Skin epidermis (tissue), 12 donors: ENCODE measurements around the gene NFATC3.
"Not testable (repeated sequence)": the region's sequence is repeated elsewhere in the genome, so short reads cannot be mapped to it uniquely, and the experiment has no call there.

Experiments used
- H3K27ac ChIP-seq, 21 experiments: fragments of 200-600 bp; sonication (generic) in 11 of 21; one replicate each; pipeline ENCODE4 v1.5.0; 2020; ENCODE audit warnings: mild to moderate bottlenecking in 3 of 21, inconsistent platforms in 2 of 21, moderate library complexity in 2 of 21
- H3K4me3 ChIP-seq, 7 experiments: fragments of 200-600 bp; sonication (generic) in 2 of 7; one replicate each; pipeline ENCODE4 v1.5.0; 2020; ENCODE audit warnings: inconsistent platforms in 2 of 7, mild to moderate bottlenecking in 2 of 7, moderate library complexity in 1 of 7

The NFATC3 gene

DNA sequence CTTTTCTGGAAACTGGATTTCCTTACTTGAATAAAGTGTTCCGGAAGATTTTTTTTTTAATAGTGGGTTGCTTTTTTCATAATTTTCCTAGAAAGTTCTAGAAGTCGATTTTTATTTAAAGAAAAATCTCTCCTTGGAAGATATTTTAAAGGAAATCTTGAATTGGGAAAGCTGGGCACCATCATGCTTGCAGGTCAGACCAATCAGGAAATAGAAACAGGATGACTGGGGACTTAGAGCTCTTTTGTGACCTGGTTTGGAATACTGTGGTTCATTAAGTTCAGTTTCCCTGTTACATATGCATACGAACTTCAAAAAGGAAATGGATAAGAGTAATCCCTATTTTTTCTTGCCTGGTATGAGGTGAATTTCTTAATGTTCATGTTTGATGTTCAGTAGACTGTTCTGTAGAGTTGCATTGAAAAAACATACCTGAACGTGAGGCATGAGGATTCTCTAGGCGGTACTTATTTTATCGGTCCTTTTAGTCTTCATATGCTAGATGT lies 1.2 kb downstream of the NFATC3 start:
- Histone ChIP-seq H3K27ac (peak overlapping the region; percentile 53 to 98 (median 91)), H3K4me3 (peak overlapping the region; percentile 81 to 96 (median 89))

- Histone ChIP-seq H3K27ac (peak overlapping the region in 14 of 21 experiments; percentile 1 to 98 (median 92)), H3K4me3 (peak overlapping the region; percentile 81 to 96 (median 89))
Observed at GRCh38 chr16:68086860-68087268, 1.7 kb downstream of the NFATC3 start.

DNA sequence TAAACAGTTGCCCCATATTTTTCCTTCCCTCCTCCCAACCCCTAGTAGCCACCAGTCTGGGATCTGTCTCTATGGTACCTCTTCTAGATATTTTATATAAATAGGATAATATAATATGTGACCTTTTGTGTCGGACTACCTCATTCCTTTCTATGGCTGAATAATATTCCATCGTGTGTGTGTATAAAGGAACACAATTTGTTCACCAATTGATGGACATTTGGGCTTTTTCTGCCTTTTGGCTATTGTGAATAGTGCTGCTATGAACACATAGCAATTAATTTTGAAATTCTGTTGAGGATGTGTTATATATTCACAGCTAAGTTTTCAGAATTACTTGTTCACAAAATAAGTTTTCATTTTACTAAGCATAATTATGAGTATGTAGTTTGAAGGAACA lies 2.5 kb downstream of the NFATC3 start:
- Histone ChIP-seq H3K4me3 (peak overlapping the region in 1 of 7 experiments; percentile 87), H3K27ac (peak overlapping the region in 5 of 21 experiments; percentile 88 to 98 (median 93))

DNA sequence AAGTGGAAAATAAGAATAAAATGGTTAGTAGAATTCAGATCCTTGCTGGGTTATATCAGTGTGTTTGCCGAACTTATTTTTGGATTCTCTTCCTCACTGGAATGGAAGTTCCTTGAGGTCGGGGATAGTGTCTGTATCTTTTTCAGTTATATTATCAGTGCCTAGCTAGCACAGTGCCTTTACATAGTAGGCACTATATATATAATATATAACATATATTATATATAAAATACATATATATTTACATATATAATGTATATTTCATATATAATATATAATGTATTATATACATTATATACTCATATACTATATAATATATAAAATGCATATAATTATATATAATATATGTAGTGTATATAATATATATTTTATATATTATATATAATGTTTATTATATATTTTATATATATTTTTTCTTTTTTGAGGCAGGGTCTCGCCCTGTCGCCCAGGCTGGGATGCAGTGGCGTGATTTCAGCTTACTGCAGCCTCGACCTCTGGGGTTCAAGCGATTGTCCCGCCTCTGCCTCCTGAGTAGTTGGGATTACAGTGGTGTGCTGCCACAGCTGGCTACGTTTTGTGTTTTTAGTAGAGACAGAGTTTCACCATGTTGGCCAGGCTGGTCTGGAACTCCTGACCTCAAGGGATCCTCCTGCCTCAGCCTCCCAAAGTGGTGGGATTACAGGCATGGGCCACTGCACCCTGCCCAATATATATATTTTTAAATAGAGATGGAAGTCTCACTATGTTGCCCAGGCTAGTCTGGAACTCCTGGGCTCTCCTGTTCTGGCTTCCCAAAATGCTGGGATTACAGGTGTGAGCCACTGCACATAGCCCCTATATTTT lies 3.2 kb downstream of the NFATC3 start:
- Histone ChIP-seq H3K4me3 (no peak overlapping the region), H3K27ac (no peak overlapping the region)

DNA sequence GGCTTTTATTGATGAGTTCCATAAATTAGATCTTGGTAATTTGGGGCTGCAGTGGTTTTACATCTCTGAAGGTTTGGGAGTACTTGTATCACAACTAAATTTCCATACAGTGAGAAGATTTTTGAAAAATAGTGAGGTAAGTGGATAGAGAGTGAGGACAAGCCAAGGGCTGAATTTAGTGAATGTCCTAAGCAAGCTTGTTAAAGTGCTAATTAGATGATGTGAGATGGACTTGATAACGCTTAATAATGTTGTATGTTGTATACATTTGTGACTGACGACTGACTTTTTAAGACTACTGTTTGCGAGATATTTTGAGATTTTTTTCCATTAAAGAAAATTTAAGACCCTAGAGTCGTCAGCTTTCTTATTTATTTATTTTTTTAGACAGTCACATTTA lies 3.9 kb downstream of the NFATC3 start:
- Histone ChIP-seq H3K4me3 (no peak overlapping the region), H3K27ac (no peak overlapping the region)

- Histone ChIP-seq H3K27ac (peak overlapping the region in 1 of 21 experiments; percentile 30), H3K4me3 (no peak overlapping the region)
Observed at GRCh38 chr16:68090130-68090529, 5.0 kb downstream of the NFATC3 start.

GRCh38 chr16:68090533-68090932 lies 5.4 kb downstream of the NFATC3 start:
- peak overlapping the region in 4 of 21 experiments; percentile 11 to 49 (median 28) for H3K27ac ChIP-seq
- no peak overlapping the region for H3K4me3 ChIP-seq

DNA sequence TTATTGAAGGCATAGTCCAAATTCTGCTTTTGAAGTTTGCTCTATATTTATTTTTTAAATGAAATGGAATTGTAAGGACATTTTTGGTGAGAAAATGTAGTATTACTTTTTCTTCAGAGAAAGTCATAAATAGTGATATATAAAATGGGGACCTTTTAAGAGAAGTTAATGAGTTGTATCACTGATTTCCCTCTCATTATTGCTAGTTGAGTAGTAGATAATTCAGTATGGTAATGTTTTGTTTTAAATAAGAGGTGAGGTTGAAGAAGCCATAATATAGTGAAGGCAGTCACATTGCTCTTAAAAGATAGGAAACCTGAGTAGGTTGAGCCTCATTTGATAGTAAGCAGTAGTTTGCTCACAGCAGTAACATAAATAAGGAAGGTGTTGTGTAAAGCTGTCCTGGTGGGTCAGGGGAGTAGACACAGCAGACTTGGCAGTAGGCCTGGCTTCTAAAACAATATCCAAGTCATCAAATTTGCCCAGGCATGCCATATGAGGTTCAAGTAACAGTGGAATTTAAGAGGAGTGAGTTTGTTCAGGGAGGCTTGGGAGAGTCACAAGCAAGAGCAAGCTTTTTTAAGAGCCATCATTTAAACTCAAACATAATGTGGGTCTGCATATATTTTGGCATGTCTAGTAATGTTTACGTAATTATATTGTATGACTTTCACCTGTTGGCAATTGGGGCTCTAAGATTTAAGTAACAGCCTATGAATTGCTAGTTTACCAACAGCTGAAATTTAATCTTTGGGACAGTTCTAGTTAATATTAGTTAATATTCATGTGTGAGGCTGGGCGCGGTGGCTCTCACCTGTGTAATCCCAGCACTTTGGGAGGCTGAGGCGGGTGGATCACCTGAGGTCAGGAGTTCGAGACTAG lies 6.5 kb downstream of the NFATC3 start:
- H3K27ac ChIP-seq, result peak overlapping the region in 11 of 21 experiments; percentile 2 to 52 (median 41)

GRCh38 chr16:68092275-68092674 lies 7.1 kb downstream of the NFATC3 start:
- peak overlapping the region in 9 of 21 experiments; percentile 2 to 52 (median 41) for H3K27ac ChIP-seq
- not testable (repeated sequence) for H3K4me3 ChIP-seq

More for the DNA sequence above, 6.5 kb downstream of the NFATC3 start:
- no peak overlapping the region for H3K4me3 ChIP-seq

- Histone ChIP-seq H3K27ac (peak overlapping the region in 3 of 21 experiments; percentile 8 to 28 (median 21)), H3K4me3 (no peak overlapping the region)
Observed at GRCh38 chr16:68093816-68094613, 8.8 kb downstream of the NFATC3 start.

DNA sequence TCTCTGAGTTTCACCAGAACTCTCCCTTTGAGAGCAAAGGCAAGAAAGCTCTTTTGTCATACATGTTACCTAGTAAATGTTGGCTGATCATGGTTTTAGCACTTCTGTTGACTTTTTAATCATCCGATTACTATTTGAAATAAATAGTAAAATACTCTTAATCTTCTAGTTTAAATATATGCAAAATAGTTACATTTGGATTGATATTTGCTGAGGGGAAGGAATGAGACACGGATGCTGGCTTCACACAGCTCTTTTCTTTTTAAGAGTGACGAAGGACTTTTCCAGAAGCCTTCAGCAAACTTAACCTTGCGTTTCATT lies 9.4 kb downstream of the NFATC3 start:
- H3K27ac ChIP-seq, result peak overlapping the region in 1 of 21 experiments; percentile 21

DNA sequence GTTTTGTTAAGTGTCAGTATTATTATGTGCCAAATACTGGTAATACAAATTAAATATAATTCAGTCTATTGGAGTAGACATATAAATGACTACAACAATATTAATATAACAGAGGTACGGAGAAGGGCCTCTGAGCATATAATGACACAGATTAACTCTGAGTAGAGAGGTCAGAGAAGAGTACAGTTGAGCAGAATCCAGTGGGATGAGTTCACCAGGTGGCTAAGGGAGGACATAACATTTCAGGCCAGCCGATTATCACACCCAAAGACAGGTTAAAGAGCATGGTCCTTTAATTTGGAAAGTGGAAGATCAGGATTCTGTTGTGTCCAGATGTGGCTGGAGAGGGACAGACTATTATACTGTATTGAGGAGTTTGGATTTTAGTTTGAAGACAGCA lies 11.3 kb downstream of the NFATC3 start:
- no peak overlapping the region for H3K27ac ChIP-seq
- no peak overlapping the region for H3K4me3 ChIP-seq

More for the DNA sequence above, 9.4 kb downstream of the NFATC3 start:
- H3K4me3 ChIP-seq, result no peak overlapping the region

- Histone ChIP-seq H3K27ac (no peak overlapping the region), H3K4me3 (no peak overlapping the region)
Observed at GRCh38 chr16:68097088-68097487, 11.9 kb downstream of the NFATC3 start.

GRCh38 chr16:68097895-68098294 lies 12.7 kb downstream of the NFATC3 start:
- Histone ChIP-seq H3K27ac (no peak overlapping the region), H3K4me3 (no peak overlapping the region)

GRCh38 chr16:68100488-68100887 lies 15.3 kb downstream of the NFATC3 start:
- H3K4me3 ChIP-seq, result no peak overlapping the region
- no peak overlapping the region for H3K27ac ChIP-seq

DNA sequence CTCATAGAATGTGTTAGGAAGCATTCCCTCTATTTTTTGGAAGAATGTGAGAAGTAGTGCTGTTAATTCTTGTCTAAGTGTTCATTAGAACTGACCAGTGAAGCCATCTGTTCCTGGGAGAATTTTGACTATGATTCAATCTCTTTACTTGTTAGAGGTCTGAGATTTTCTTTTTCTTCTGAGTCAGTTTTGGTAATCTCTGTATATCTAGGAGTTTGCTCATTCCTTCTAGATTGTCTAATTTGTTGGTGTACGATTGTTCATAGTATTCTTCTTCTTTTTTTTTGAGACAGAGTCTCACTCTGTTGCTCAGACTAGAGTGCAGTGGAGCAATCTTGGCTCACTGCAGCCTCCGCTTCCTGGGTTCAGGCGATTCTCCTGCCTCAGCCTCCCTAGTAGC lies 20.4 kb downstream of the NFATC3 start:
- H3K4me3 ChIP-seq, result no peak overlapping the region
- H3K27ac ChIP-seq, result no peak overlapping the region

DNA sequence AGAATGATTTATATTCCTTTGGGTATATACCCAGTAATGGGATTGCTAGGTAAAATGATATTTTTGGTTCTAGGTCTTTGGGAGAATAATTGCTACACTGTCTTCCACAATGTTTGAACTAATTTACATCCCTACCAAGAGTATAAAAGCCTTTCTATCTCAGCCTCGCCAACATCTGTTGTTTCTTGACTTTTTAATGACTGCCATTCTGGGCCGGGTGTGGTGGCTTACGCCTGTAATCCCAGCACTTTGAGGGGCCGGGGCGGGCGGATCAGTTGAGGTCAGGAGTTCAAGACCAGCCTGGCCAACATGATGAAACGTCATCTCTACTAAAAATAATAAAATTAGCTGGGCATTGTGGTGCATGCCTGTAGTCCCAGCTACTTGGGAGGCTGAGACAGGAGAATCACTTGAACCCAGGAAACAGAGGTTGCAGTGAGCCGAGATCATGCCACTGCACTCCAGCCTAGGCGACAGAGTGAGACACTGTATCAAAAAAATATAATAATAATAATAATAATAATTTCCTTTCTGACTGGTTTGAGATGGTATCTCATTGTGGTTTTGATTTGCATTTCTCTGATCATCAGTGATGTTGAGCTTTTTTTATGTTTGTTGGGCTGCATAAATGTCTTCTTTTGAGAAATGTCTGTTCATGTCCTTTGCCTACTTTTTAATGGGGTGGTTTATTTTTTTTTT lies 22.2 kb downstream of the NFATC3 start:
- H3K4me3 ChIP-seq, H3K27ac ChIP-seq: not testable (repeated sequence)

DNA sequence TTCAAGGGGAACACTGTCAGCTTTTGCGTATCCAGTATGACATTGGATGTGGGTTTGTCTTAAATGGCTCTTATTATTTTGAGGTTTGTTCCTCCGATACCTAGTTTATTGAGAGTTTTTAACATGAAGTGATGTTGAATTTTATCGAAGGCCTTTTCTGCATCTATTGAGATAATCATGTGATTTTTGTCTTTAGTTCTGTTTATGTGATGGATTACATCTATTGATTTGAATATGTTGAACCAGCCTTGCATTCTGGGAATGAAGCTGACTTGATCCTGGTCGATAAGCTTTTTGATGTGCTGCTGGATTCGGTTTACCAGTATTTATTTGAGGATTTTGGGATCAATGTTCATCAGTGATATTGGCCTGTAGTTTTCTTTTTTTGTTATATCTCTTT lies 24.0 kb downstream of the NFATC3 start:
- not testable (repeated sequence) for H3K4me3 ChIP-seq, H3K27ac ChIP-seq

GRCh38 chr16:68110611-68111010 lies 25.4 kb downstream of the NFATC3 start:
- not testable (repeated sequence) for H3K4me3 ChIP-seq, H3K27ac ChIP-seq
